ENCODE measurements around the gene TSFM. TPM values are rescaled to one million over a fixed set of nuclear protein-coding genes. Genes with fewer than 3 reads are reported as not detected.
A peak's percentile ranks its signal among the peaks of the same experiment; 100 is the strongest.

Gene TSFM
- total and polyA plus RNA-seq, 9 of the 15 experiments (the other 6 are each of a cell fraction or from before 2014, with no cell fraction given) = 44.6 to 198 (median 60.2) TPM

GRCh38 chr12:57754411-57755193 lies 28.0 kb upstream of the TSFM start, which contains the start of gene MARCHF9 (continued):
- TF ChIP-seq REST (IDR thresholded peaks at IDR 0.05; ENCODE audit: borderline replicate concordance) = no peak
- no peak for TF ChIP-seq REST (CRISPR knock-in tag; IDR thresholded peaks at IDR 0.05; ENCODE audit: low read depth)
- no peak for TF ChIP-seq ZNF121 (CRISPR knock-in tag; conservative IDR thresholded peaks at IDR 0.05)
- TF ChIP-seq DEAF1 (CRISPR knock-in tag; IDR thresholded peaks at IDR 0.05) = no peak
- TF ChIP-seq KAT2B (IDR thresholded peaks at IDR 0.05; ENCODE audit: low read depth, low read length) = no peak
- TF ChIP-seq BRD4 (IDR thresholded peaks at IDR 0.05) = no peak
- TF ChIP-seq U2AF1 (optimal IDR thresholded peaks at IDR 0.05; ENCODE audit: low read depth, low read length) = no peak
- no peak for TF ChIP-seq ID3 (CRISPR knock-in tag; IDR thresholded peaks at IDR 0.05)
- no peak for TF ChIP-seq ID3 (tag; IDR thresholded peaks at IDR 0.05)
- TF ChIP-seq JUNB (CRISPR knock-in tag; conservative IDR thresholded peaks at IDR 0.05) = no peak
- no peak for TF ChIP-seq ZNF589 (CRISPR knock-in tag; IDR thresholded peaks at IDR 0.05; ENCODE audit: low read depth)
- TF ChIP-seq OTX1 (CRISPR knock-in tag; IDR thresholded peaks at IDR 0.05) = peak; percentile 72; the same call in 1 of the 2 replicates
- no peak for TF ChIP-seq ZNF316 (IDR thresholded peaks at IDR 0.05)
- 0 out of 2 replicates have a peak, but pooled peaks have one; percentile 26 for TF ChIP-seq HDAC2 (IDR thresholded peaks at IDR 0.05)
- no peak for TF ChIP-seq ZBTB49 (CRISPR knock-in tag; IDR thresholded peaks at IDR 0.05; ENCODE audit: borderline replicate concordance)
- TF ChIP-seq GTF2F1 (IDR thresholded peaks at IDR 0.05; ENCODE audit: low read depth, low read length) = no peak
- 0 out of 2 replicates have a peak, but pooled peaks have one; percentile 29 for TF ChIP-seq SUPT5H (IDR thresholded peaks at IDR 0.05)

Measured in K562 (cell line).